Astrocyte (in vitro differentiated cells and primary cell): ENCODE results near the gene PYGL.

Experiments
- CTCF ChIP-seq: IDR thresholded peaks from 2 replicates; pipeline ENCODE4 v1.5.1; 2011; ENCODE audit warnings: low read depth, mild to moderate bottlenecking, inconsistent platforms, low read length, moderate library complexity; ENCODE audit not compliant: insufficient read depth
- EZH2 ChIP-seq: IDR thresholded peaks from 2 replicates; pipeline ENCODE4 v1.6.1; 2012; ENCODE audit warnings: mild to moderate bottlenecking, low read length, inconsistent platforms; ENCODE audit not compliant: insufficient read depth

GRCh38 chr14:50936882-50937281 lies 7.4 kb downstream of the PYGL start:
- TF ChIP-seq CTCF (no peak), EZH2 (no peak)
